ENCODE results near the gene RAPGEF5. TPM values are rescaled to one million over a fixed set of nuclear protein-coding genes. Genes with fewer than 3 reads are reported as not detected.

The RAPGEF5 gene
- total RNA-seq, 2 donors from 2014 or later: 0.10 to 0.85 TPM

DNA sequence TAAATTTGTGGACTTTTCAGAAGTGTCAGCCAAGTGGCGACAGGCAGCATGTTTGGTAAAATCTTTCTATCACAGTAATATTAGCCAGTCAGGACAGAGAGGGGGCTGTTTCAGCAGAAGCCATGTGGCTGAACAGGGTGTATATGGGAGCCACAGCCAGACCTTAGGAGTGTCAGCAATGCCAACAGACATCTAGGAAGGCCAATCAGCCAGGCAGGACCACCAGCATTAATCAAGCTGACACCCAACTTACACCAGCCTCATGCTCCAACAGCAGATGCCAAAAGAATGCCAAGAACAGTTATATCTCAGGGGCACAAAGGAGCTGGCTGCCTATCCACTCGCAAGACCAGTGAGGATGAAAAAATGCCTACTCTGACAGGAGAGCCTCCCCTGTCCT, 54.8 kb downstream of the RAPGEF5 start:
- no peak for ATAC-seq
- no peaks in the 10 kb centered on the region for H3K4me1 Mint-ChIP-seq
- no peak overlapping the region for H3K4me3 Mint-ChIP-seq

GRCh38 chr7:22301790-22302189, 55.2 kb downstream of the RAPGEF5 start:
- Mint-ChIP-seq H3K36me3 (ENCODE audit: low read depth) (no peaks in the 10 kb centered on the region), H3K4me1 (no peaks in the 10 kb centered on the region), H3K4me3 (no peak overlapping the region), H3K27ac (no peak overlapping the region), H3K27me3 (peaks cover 14% of the 10 kb centered on the region)
- no peak for DNase-seq
- no peak for ATAC-seq
- H3K9me3 ChIP-seq (ENCODE audit: control insufficient read depth, low read length, poor library complexity, severe bottlenecking): no peaks in the 10 kb centered on the region

More for the DNA sequence above, 54.8 kb downstream of the RAPGEF5 start:
- Mint-ChIP-seq H3K36me3 (ENCODE audit: low read depth) (no peaks in the 10 kb centered on the region), H3K27me3 (peaks cover 14% of the 10 kb centered on the region), H3K27ac (no peak overlapping the region)
- DNase-seq: no peak
- no peaks in the 10 kb centered on the region for H3K9me3 ChIP-seq (ENCODE audit: control insufficient read depth, low read length, poor library complexity, severe bottlenecking)

DNA sequence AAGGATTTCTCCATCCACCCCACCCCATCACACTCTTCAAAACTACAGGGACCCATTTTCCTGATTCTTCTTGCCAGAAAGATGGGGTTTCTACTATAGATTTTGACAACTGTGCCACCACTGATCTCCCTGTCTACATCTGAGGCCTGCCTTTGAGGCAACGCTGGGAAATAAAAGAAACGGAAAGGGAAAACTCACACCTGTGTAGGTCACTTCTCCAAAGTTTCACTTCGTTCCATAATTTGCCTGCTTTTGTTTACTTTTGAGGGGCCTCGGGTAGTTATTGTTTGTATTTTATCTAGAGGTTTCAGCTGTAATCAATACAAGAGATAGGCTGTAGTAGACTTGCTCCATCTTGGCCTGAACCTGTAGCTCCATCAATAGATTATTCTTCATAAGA, 56.1 kb downstream of the RAPGEF5 start:
- Mint-ChIP-seq H3K27ac (no peak overlapping the region), H3K4me1 (no peaks in the 10 kb centered on the region), H3K27me3 (peaks cover 14% of the 10 kb centered on the region), H3K36me3 (ENCODE audit: low read depth) (no peaks in the 10 kb centered on the region), H3K4me3 (no peak overlapping the region)
- DNase-seq: no peak
- ATAC-seq: no peak
- H3K9me3 ChIP-seq (ENCODE audit: control insufficient read depth, low read length, poor library complexity, severe bottlenecking): no peaks in the 10 kb centered on the region

DNA sequence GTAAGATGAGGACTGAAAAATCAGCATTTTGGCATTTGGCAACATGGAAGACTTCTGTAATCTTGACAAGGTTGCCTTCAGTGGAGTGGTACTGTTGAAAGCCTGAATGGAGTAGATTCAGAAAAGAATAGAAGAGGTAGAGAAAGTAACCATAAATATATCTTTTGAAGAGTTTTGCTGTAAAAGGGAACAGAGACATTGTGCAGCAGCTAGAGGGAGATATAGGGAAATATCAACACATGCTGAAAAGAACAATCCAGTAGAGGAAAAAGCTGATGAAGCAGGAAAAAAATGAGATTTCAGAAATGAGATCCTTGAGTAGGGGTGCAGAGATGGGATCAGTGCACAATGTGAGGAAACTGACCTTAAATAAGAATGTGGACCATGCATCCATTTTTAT, 60.0 kb downstream of the RAPGEF5 start:
- Mint-ChIP-seq H3K27ac (no peak overlapping the region), H3K27me3 (peaks cover 20% of the 10 kb centered on the region), H3K4me1 (peaks cover 13% of the 10 kb centered on the region), H3K4me3 (no peak overlapping the region), H3K36me3 (ENCODE audit: low read depth) (peaks cover 2% of the 10 kb centered on the region)
- DNase-seq (no peak), ATAC-seq (no peak)
- H3K9me3 ChIP-seq (ENCODE audit: control insufficient read depth, low read length, poor library complexity, severe bottlenecking): no peaks in the 10 kb centered on the region

- Mint-ChIP-seq H3K36me3 (ENCODE audit: low read depth) (peaks cover 2% of the 10 kb centered on the region), H3K27ac (no peak overlapping the region)
Observed at GRCh38 chr7:22296265-22296566, 60.7 kb downstream of the RAPGEF5 start.

DNA sequence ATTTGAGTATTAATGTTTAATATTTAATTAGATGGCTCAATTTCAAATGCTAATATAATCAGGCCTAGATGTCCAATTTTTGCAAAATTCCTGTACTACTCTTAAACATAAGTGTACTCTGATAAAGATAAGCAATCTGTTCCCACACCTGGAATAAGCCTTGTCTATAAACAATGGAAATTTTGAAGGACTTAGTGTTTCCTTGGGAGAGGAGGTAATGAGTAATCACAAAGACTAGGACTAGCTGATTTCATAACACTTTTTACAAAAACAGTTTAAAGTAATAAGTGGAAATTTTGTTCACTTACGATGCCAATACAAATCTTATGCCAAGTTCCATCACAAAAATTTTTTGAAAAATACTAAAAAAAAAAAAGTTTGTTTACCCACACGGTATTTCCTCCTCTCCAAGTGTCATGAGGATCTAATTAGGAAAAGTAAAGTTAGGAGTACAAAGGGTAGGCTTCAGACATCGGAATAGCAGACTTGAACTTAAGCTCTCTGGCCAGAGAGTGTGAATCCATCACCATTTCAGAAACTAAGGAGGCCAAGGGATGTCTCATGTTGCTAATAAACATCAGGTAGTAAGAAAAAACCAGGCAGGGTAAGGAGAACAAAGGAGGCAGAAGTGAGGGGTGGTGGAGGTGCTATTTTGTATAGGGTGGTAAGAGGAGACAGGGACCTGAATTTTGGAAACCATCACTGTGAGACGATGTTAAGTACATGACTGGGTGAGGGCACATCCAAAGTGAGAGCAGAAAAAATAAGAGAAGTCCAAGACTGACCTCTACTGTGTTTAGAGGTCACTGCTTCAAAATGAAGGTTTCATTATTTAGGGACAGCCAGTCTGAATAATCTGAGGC, 61.3 kb downstream of the RAPGEF5 start:
- peaks cover 16% of the 10 kb centered on the region for H3K27me3 Mint-ChIP-seq
- peaks cover 13% of the 10 kb centered on the region for H3K4me1 Mint-ChIP-seq
- ATAC-seq (no peak), DNase-seq (no peak)
- peaks cover 2% of the 10 kb centered on the region for H3K36me3 Mint-ChIP-seq (ENCODE audit: low read depth)
- no peaks in the 10 kb centered on the region for H3K9me3 ChIP-seq (ENCODE audit: control insufficient read depth, low read length, poor library complexity, severe bottlenecking)
- no peak overlapping the region for H3K4me3 Mint-ChIP-seq
- no peak overlapping the region for H3K27ac Mint-ChIP-seq

More at GRCh38 chr7:22296265-22296566, 60.7 kb downstream of the RAPGEF5 start:
- Mint-ChIP-seq H3K27me3 (peaks cover 20% of the 10 kb centered on the region), H3K4me1 (peaks cover 13% of the 10 kb centered on the region), H3K4me3 (no peak overlapping the region)
- ATAC-seq (no peak), DNase-seq (no peak)
- H3K9me3 ChIP-seq (ENCODE audit: control insufficient read depth, low read length, poor library complexity, severe bottlenecking): no peaks in the 10 kb centered on the region

DNA sequence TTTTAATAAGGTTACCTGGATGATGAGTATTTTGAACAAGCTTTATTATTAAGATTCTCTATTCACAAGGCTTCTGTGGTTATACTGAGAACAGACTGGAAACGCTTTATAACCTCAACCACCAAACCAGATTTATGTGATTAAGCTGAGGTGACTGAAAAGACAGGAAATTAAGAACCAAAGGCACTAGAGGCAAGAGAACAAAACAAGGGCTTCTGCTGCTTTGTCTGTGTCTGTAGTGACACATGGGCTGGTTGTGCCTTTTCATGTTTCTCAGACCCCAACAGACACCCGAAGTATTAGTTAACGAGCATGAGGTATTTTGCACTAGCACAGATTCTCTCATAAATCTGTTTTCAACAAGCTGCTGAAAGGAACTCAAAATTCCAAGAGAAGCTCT, 64.4 kb downstream of the RAPGEF5 start:
- Mint-ChIP-seq H3K4me3 (no peak overlapping the region), H3K36me3 (ENCODE audit: low read depth) (peaks cover 2% of the 10 kb centered on the region), H3K4me1 (peaks cover 13% of the 10 kb centered on the region), H3K27ac (no peak overlapping the region), H3K27me3 (peaks cover 6% of the 10 kb centered on the region)
- no peak for DNase-seq
- H3K9me3 ChIP-seq (ENCODE audit: control insufficient read depth, low read length, poor library complexity, severe bottlenecking): no peaks in the 10 kb centered on the region
- peak; percentile 49 for ATAC-seq

- peaks cover 6% of the 10 kb centered on the region for H3K27me3 Mint-ChIP-seq
- ATAC-seq (no peak), DNase-seq (no peak)
- no peak overlapping the region for H3K27ac Mint-ChIP-seq
- peaks cover 2% of the 10 kb centered on the region for H3K36me3 Mint-ChIP-seq (ENCODE audit: low read depth)
- H3K4me3 Mint-ChIP-seq: no peak overlapping the region
- H3K9me3 ChIP-seq (ENCODE audit: control insufficient read depth, low read length, poor library complexity, severe bottlenecking): no peaks in the 10 kb centered on the region
- peaks cover 13% of the 10 kb centered on the region for H3K4me1 Mint-ChIP-seq
Observed at GRCh38 chr7:22291977-22292376, 65.0 kb downstream of the RAPGEF5 start.

DNA sequence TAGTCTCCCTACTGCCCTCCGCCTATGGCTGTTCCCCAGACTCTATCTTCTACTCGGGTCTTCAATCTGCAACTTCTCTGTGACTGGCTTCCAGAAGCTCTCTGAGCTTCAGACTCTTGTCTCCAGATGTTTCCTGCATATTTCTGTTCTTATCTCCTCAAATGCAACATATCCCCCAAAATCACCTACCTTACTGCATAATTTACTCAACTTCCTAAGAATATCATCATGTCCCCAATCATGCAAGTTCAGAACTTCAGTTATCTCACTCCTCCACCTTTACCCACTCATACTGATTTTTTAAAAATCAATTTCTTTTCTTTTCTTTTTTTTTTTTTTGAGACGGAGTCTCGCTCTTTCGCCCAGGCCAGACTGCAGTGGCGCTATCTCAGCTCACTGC, 68.8 kb downstream of the RAPGEF5 start:
- peaks cover 3% of the 10 kb centered on the region for H3K4me1 Mint-ChIP-seq
- ATAC-seq: no peak
- H3K4me3 Mint-ChIP-seq: no peak overlapping the region
- DNase-seq: no peak
- no peaks in the 10 kb centered on the region for H3K27me3 Mint-ChIP-seq
- no peak overlapping the region for H3K27ac Mint-ChIP-seq
- no peaks in the 10 kb centered on the region for H3K9me3 ChIP-seq (ENCODE audit: control insufficient read depth, low read length, poor library complexity, severe bottlenecking)
- no peaks in the 10 kb centered on the region for H3K36me3 Mint-ChIP-seq (ENCODE audit: low read depth)

GRCh38 chr7:22287412-22287811, 69.5 kb downstream of the RAPGEF5 start:
- no peaks in the 10 kb centered on the region for H3K9me3 ChIP-seq (ENCODE audit: control insufficient read depth, low read length, poor library complexity, severe bottlenecking)
- H3K27me3 Mint-ChIP-seq: no peaks in the 10 kb centered on the region
- H3K4me3 Mint-ChIP-seq: no peak overlapping the region
- no peaks in the 10 kb centered on the region for H3K36me3 Mint-ChIP-seq (ENCODE audit: low read depth)
- no peak overlapping the region for H3K27ac Mint-ChIP-seq
- no peaks in the 10 kb centered on the region for H3K4me1 Mint-ChIP-seq
- DNase-seq (no peak), ATAC-seq (no peak)

DNA sequence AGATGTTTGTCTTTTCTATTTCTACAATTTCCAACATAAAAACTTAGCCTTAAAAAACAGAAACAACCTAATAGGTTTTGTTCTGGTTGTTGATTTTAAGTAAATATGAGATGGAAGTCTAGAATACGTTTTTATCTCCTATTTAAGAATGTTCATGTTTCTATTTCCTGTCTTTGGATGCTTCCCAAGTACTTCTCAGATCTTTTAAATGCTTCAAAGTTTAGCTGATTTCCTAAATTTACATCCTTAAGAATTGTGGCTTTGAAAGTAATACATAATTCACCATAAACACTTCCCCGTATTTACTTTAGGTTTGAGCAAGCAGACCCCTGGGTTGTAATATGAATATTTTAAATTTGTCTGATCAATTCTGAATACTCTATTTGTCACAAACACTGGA, 70.5 kb downstream of the RAPGEF5 start:
- no peaks in the 10 kb centered on the region for H3K36me3 Mint-ChIP-seq (ENCODE audit: low read depth)
- H3K27me3 Mint-ChIP-seq: peaks cover 3% of the 10 kb centered on the region
- H3K4me1 Mint-ChIP-seq: no peaks in the 10 kb centered on the region
- H3K27ac Mint-ChIP-seq: no peak overlapping the region
- H3K4me3 Mint-ChIP-seq: no peak overlapping the region
- no peak for DNase-seq
- no peak for ATAC-seq
- no peaks in the 10 kb centered on the region for H3K9me3 ChIP-seq (ENCODE audit: control insufficient read depth, low read length, poor library complexity, severe bottlenecking)

DNA sequence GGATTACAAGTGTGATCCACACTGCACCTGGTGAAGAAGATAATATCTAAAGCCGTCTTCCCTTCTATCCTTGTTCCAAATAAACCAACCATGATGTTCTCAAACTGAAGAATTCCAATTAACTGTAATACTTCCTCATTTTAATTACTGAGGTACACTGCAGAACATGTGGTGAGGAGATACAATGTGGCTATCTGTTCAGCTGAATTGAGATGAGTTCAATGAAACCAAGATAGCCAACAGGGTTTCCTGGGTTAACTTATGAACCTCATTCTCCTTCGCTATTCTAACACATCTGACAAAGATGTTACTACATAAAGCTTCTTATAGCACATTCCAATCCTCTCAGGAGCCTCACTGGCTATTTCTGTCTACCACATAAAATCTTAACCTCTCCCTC, 75.5 kb downstream of the RAPGEF5 start:
- no peak overlapping the region for H3K4me3 Mint-ChIP-seq
- no peak for DNase-seq
- H3K9me3 ChIP-seq (ENCODE audit: control insufficient read depth, low read length, poor library complexity, severe bottlenecking): no peaks in the 10 kb centered on the region
- no peak overlapping the region for H3K27ac Mint-ChIP-seq
- H3K4me1 Mint-ChIP-seq: no peaks in the 10 kb centered on the region
- ATAC-seq: no peak
- no peaks in the 10 kb centered on the region for H3K36me3 Mint-ChIP-seq (ENCODE audit: low read depth)
- H3K27me3 Mint-ChIP-seq: peaks cover 23% of the 10 kb centered on the region

DNA sequence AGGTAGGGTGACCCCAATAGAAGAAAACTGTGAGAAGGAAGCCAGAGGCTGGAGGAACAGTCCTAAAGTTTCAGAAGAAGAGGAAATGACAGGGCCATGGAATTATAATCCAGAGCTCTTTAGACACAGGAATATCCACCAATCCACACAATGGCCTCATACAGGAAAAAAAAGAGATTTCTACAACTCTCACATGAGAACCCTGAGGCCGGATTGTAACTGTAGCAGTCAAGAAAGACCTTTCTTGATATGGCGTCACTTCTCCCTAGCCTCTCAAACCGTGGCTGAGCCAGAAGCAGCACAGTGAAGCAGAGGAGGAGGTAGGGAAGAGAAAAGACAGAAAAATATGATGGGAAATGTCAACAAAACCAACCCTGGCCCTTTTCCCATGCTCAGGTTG, 76.9 kb downstream of the RAPGEF5 start:
- DNase-seq: no peak
- ATAC-seq: no peak
- Mint-ChIP-seq H3K27me3 (peaks cover 27% of the 10 kb centered on the region), H3K4me3 (no peak overlapping the region), H3K36me3 (ENCODE audit: low read depth) (no peaks in the 10 kb centered on the region), H3K27ac (no peak overlapping the region), H3K4me1 (no peaks in the 10 kb centered on the region)
- no peaks in the 10 kb centered on the region for H3K9me3 ChIP-seq (ENCODE audit: control insufficient read depth, low read length, poor library complexity, severe bottlenecking)

DNA sequence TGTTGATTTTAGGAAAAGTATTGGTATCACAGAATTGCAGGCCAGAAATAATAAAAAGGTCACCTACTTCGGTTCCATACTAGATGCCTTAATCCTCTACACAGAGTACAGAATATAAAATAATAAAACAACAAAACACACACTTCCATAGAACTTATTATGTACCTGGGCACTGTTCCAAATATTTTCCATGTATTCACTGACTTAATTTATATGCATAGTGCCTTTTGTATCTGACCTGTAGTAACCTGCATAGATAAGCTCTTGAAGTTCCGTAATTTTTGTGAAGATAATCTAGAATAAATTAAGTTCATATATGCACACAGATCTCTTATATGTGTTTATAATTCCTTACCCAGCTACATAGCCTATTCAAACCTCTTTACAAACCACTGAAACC, 78.3 kb downstream of the RAPGEF5 start:
- Mint-ChIP-seq H3K27ac (no peak overlapping the region), H3K4me3 (no peak overlapping the region), H3K36me3 (ENCODE audit: low read depth) (no peaks in the 10 kb centered on the region), H3K4me1 (no peaks in the 10 kb centered on the region), H3K27me3 (peaks cover 30% of the 10 kb centered on the region)
- H3K9me3 ChIP-seq (ENCODE audit: control insufficient read depth, low read length, poor library complexity, severe bottlenecking): no peaks in the 10 kb centered on the region
- no peak for DNase-seq
- ATAC-seq: no peak

All from T-helper 17 cell (primary cell).